ENCODE results near the gene SETD2.

- TF ChIP-seq CTCF (IDR thresholded peaks at IDR 0.05) (no peak), EP300 (IDR thresholded peaks at IDR 0.05) (no peak), POLR2A (IDR thresholded peaks at IDR 0.05) (no peak), POLR2AphosphoS5 (IDR thresholded peaks at IDR 0.05) (no peak)
Measured at GRCh38 chr3:47070770-47071169, 93.1 kb downstream of the SETD2 start.

Measured in stomach (tissue), 4 donors.